AG09319 (cell line): ENCODE data around the gene KCNJ13.
"Not testable (repeated sequence)": the region's sequence is repeated elsewhere in the genome, so short reads cannot be mapped to it uniquely, and the experiment has no call there.

Experiments used
- DNase-seq: peaks from one replicate; pipeline ENCODE4 v3.0.0-alpha.2; 2010; ENCODE audit warnings: low read depth; ENCODE audit errors: extremely low read depth
- TF ChIP-seq, protein P1 (sequence below): IDR thresholded peaks from 2 replicates; pipeline ENCODE4 v1.5.1; 2011; ENCODE audit warnings: low read depth, mild to moderate bottlenecking, inconsistent platforms, low read length, moderate library complexity

The KCNJ13 gene

DNA sequence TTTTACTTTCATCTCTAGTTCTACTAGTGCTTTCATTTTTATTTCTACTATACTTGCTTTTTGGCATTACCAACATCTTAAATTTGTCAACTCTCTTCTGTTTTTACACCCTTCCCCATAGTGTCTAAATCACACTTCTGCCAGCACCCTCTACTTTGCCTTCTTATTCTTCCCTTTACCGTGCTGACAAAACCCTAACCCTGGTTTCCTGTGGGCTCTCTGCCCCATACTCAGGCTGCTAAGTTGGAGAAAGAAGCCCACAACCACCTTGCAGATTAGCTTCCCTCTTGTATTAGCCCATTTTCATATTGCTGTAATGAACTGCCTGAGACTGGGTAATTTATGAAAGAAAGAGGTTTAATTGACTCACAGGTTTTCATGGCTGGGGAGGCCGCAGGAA lies 54.5 kb downstream of the KCNJ13 start:
- DNase-seq: no peak
- TF ChIP-seq, protein P1, sequence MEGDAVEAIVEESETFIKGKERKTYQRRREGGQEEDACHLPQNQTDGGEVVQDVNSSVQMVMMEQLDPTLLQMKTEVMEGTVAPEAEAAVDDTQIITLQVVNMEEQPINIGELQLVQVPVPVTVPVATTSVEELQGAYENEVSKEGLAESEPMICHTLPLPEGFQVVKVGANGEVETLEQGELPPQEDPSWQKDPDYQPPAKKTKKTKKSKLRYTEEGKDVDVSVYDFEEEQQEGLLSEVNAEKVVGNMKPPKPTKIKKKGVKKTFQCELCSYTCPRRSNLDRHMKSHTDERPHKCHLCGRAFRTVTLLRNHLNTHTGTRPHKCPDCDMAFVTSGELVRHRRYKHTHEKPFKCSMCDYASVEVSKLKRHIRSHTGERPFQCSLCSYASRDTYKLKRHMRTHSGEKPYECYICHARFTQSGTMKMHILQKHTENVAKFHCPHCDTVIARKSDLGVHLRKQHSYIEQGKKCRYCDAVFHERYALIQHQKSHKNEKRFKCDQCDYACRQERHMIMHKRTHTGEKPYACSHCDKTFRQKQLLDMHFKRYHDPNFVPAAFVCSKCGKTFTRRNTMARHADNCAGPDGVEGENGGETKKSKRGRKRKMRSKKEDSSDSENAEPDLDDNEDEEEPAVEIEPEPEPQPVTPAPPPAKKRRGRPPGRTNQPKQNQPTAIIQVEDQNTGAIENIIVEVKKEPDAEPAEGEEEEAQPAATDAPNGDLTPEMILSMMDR: no peak

DNA sequence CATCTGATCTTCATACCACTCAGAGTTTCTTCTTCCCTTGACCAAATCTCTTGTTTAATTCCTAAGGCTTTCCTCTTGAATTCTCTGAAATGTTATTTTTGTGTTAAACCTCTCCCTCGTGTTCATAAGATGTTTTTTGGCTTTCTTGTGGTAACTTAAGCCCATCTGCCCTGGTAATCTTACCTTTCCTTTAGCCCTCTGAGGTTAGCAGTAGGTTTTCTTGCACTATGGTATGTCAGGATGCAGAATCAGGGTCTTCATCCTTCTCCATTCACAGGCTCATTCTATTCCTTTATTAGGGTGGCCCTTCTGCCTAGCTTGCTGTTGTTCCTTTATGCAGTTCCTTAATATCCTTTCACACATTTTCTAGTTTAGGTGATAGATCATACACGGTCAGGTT lies 55.1 kb downstream of the KCNJ13 start:
- TF ChIP-seq, protein P1: no peak
- no peak for DNase-seq

DNA sequence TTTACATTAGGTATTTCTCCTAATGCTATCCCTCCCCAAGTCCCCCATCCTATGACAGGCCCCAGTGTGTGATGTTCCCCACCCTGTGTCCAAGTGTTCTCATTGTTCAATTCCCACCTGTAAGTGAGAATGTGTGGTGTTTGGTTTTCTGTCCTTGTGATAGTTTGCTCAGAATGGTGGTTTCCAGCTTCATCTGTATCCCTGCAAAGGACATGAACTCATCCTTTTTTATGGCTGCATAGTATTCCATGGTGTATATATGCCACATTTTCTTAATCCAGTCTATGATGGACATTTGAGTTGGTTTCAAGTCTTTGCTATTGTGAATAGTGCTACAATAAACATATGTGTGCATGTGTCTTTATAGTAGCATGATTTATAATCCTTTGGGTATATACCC lies 56.3 kb downstream of the KCNJ13 start:
- DNase-seq: not testable (repeated sequence)
